Measurements from ENCODE around the gene GLYATL3.
"Not testable (repeated sequence)": the region's sequence is repeated elsewhere in the genome, so short reads cannot be mapped to it uniquely, and the experiment has no call there.

The GLYATL3 gene

GRCh38 chr6:49499623-49500022 is at the start of gene GLYATL3:
GLYATL3 (plus strand) TSS chr6:49499923; CDS start chr6:49511991, 12,068 bp downstream.
- DNase-seq (ENCODE audit: low read depth): no peak

GRCh38 chr6:49453221-49453620 is 46.5 kb upstream of the GLYATL3 start:
- DNase-seq (ENCODE audit: low read depth): no peak

- no peak for DNase-seq (ENCODE audit: low read depth)
Measured at GRCh38 chr6:49454787-49455709, 44.7 kb upstream of the GLYATL3 start.

GRCh38 chr6:49457771-49458170 is 42.0 kb upstream of the GLYATL3 start:
- no peak for DNase-seq (ENCODE audit: low read depth)

- no peak for DNase-seq (ENCODE audit: low read depth)
Measured at GRCh38 chr6:49462071-49462470, 37.7 kb upstream of the GLYATL3 start.

- no peak for DNase-seq (ENCODE audit: low read depth)
Measured at GRCh38 chr6:49462599-49462926, 37.2 kb upstream of the GLYATL3 start.

GRCh38 chr6:49462927-49463611 is 36.7 kb upstream of the GLYATL3 start, which contains the start of the genes CENPQ and MMUT:
CENPQ (plus strand) TSS chr6:49463370; CDS start chr6:49470177, 6,807 bp downstream.
MMUT (minus strand) TSS chr6:49463253; CDS start chr6:49459466, 3,787 bp downstream.
- peak; percentile 79 for DNase-seq (ENCODE audit: low read depth)

GRCh38 chr6:49463612-49463967 is 36.1 kb upstream of the GLYATL3 start:
- DNase-seq (ENCODE audit: low read depth): no peak

- DNase-seq (ENCODE audit: low read depth): no peak
Measured at GRCh38 chr6:49464691-49465090, 35.0 kb upstream of the GLYATL3 start.

GRCh38 chr6:49468042-49468441 is 31.7 kb upstream of the GLYATL3 start:
- no peak for DNase-seq (ENCODE audit: low read depth)

- DNase-seq (ENCODE audit: low read depth): not testable (repeated sequence)
Measured at GRCh38 chr6:49476564-49476963, 23.2 kb upstream of the GLYATL3 start.

GRCh38 chr6:49479308-49479970 is 20.3 kb upstream of the GLYATL3 start:
- no peak for DNase-seq (ENCODE audit: low read depth)

- DNase-seq (ENCODE audit: low read depth): not testable (repeated sequence)
Measured at GRCh38 chr6:49481846-49482245, 17.9 kb upstream of the GLYATL3 start.

- DNase-seq (ENCODE audit: low read depth): not testable (repeated sequence)
Measured at GRCh38 chr6:49483380-49483779, 16.3 kb upstream of the GLYATL3 start.

GRCh38 chr6:49490633-49491032 is 9.1 kb upstream of the GLYATL3 start:
- DNase-seq (ENCODE audit: low read depth): no peak

- DNase-seq (ENCODE audit: low read depth): no peak
Measured at GRCh38 chr6:49497304-49497703, 2.4 kb upstream of the GLYATL3 start.

GRCh38 chr6:49499126-49499525 is 597 bp upstream of the GLYATL3 start:
- no peak for DNase-seq (ENCODE audit: low read depth)

- no peak for DNase-seq (ENCODE audit: low read depth)
Measured at GRCh38 chr6:49504666-49505065, 4.9 kb downstream of the GLYATL3 start.

- no peak for DNase-seq (ENCODE audit: low read depth)
Measured at GRCh38 chr6:49506569-49507111, 6.9 kb downstream of the GLYATL3 start.

GRCh38 chr6:49509342-49509741 is 9.6 kb downstream of the GLYATL3 start:
- DNase-seq (ENCODE audit: low read depth): no peak

- DNase-seq (ENCODE audit: low read depth): no peak
Measured at GRCh38 chr6:49513153-49513989, 13.6 kb downstream of the GLYATL3 start.
